ENCODE data around the gene NRG2. TPM values are rescaled to one million over a fixed set of nuclear protein-coding genes. Genes with fewer than 3 reads are reported as not detected.

Gene NRG2
- polyA plus RNA-seq, 1 of the 3 experiments (the other 2 are of a cell fraction): 3.7 TPM

- TF ChIP-seq USF2 (IDR thresholded peaks at IDR 0.05; ENCODE audit: borderline replicate concordance, low read depth, low read length) (no peak), MXI1 (IDR thresholded peaks at IDR 0.05; ENCODE audit: low read depth, low read length) (peak; percentile 24; the same call in 1 of the 2 replicates), JUND (IDR thresholded peaks at IDR 0.05) (no peak)
- Histone ChIP-seq H3K9me2 (no peaks in the 10 kb centered on the region), H3K4me3 (ENCODE audit: low read depth in 2 of 2, low read length in 1 of 2) (no peak overlapping the region), H2AFZ (ENCODE audit: low read depth) (no peak overlapping the region), H3K4me2 (no peak overlapping the region), H3K9ac (no peak overlapping the region), H3K27me3 (ENCODE audit: insufficient read depth) (no peaks in the 10 kb centered on the region), H3F3A (replicated peaks; ENCODE audit: insufficient read depth) (no peaks in the 10 kb centered on the region), H3K4me1 (ENCODE audit: control insufficient read depth in 1 of 2, insufficient read depth in 2 of 2, low read depth in 1 of 2, low read length in 1 of 2) (peaks cover 0 to 5% of the 10 kb centered on the region in 2 experiments; a peak in 1 of 4 replicates), H4K20me1 (ENCODE audit: insufficient read depth) (no peaks in the 10 kb centered on the region), H3K36me3 (replicated peaks in 1 of 2; ENCODE audit: control insufficient read depth in 1 of 2, insufficient read depth in 2 of 2, low read length in 1 of 2) (no peaks in the 10 kb centered on the region), H3K79me2 (ENCODE audit: insufficient read depth) (no peaks in the 10 kb centered on the region), H3K27ac (ENCODE audit: low read depth in 2 of 2, low read length in 1 of 2) (no peak overlapping the region), H3K9me3 (no peaks in the 10 kb centered on the region)
- DNase-seq: peak; percentile 48
- WGBS (ENCODE audit: low lambda C conversion rate): 86% methylated on average over 3 of the region's 4 CpGs
- ChIA-PET CTCF (interaction anchor here (0.9 to 17.2 kb wide), 3 partner anchors 67 to 300 kb away, joined by 3 to 225 read pairs (median 4); no protein-coding TSS in a partner anchor), POLR2A (no interaction called here)
Observed at GRCh38 chr5:139856714-139857113, 186.4 kb downstream of the NRG2 start.

GRCh38 chr5:139855946-139856540 is 187.1 kb downstream of the NRG2 start:
- Histone ChIP-seq H3K27me3 (ENCODE audit: insufficient read depth) (no peaks in the 10 kb centered on the region), H3K27ac (ENCODE audit: low read depth in 2 of 2, low read length in 1 of 2) (no peak overlapping the region), H4K20me1 (ENCODE audit: insufficient read depth) (no peaks in the 10 kb centered on the region), H3K36me3 (replicated peaks in 1 of 2; ENCODE audit: control insufficient read depth in 1 of 2, insufficient read depth in 2 of 2, low read length in 1 of 2) (no peaks in the 10 kb centered on the region), H3K9ac (no peak overlapping the region), H2AFZ (ENCODE audit: low read depth) (no peak overlapping the region), H3K4me2 (no peak overlapping the region), H3K4me1 (ENCODE audit: control insufficient read depth in 1 of 2, insufficient read depth in 2 of 2, low read depth in 1 of 2, low read length in 1 of 2) (peaks cover 0 to 5% of the 10 kb centered on the region in 2 experiments; a peak in 1 of 4 replicates), H3K79me2 (ENCODE audit: insufficient read depth) (no peaks in the 10 kb centered on the region), H3K9me2 (no peaks in the 10 kb centered on the region), H3F3A (replicated peaks; ENCODE audit: insufficient read depth) (no peaks in the 10 kb centered on the region), H3K4me3 (ENCODE audit: low read depth in 2 of 2, low read length in 1 of 2) (no peak overlapping the region), H3K9me3 (no peaks in the 10 kb centered on the region)
- POLR2A ChIA-PET: no interaction called here
- DNase-seq: no peak
- TF ChIP-seq GATA2 (CRISPR knock-in tag; IDR thresholded peaks at IDR 0.05) (no peak), CTCF (IDR thresholded peaks at IDR 0.05) (no peak), RAD21 (IDR thresholded peaks at IDR 0.05; ENCODE audit: low read length) (no peak), TEAD4 (IDR thresholded peaks at IDR 0.05; ENCODE audit: borderline replicate concordance, insufficient read depth) (no peak), FOXJ3 (CRISPR knock-in tag; IDR thresholded peaks at IDR 0.05) (no peak), CHD2 (IDR thresholded peaks at IDR 0.05; ENCODE audit: low read length, partially characterized antibody) (no peak), NRF1 (IDR thresholded peaks at IDR 0.05; ENCODE audit: low read depth, low read length) (no peak), ZBTB33 (IDR thresholded peaks at IDR 0.05; ENCODE audit: borderline replicate concordance, low read depth) (no peak), RCOR1 (IDR thresholded peaks at IDR 0.05; ENCODE audit: low read length) (no peak), EP300 (IDR thresholded peaks at IDR 0.05; ENCODE audit: borderline replicate concordance in 1 of 2, low read depth in 1 of 2, low read length in 1 of 2) (no peak), FOSL2 (IDR thresholded peaks at IDR 0.05; ENCODE audit: borderline replicate concordance, low read depth) (no peak), EZH2phosphoT487 (IDR thresholded peaks at IDR 0.05; ENCODE audit: borderline replicate concordance, low read depth) (no peak), TAF1 (IDR thresholded peaks at IDR 0.05; ENCODE audit: borderline replicate concordance, low read depth, low read length) (no peak), TCF12 (IDR thresholded peaks at IDR 0.05) (no peak), MEF2A (IDR thresholded peaks at IDR 0.05; ENCODE audit: borderline replicate concordance, low read depth) (no peak), FOXM1 (IDR thresholded peaks at IDR 0.05; ENCODE audit: low read depth) (no peak), USF1 (IDR thresholded peaks at IDR 0.05; ENCODE audit: borderline replicate concordance, low read depth) (no peak)
- CTCF ChIA-PET: interaction anchor here (0.7 to 17.2 kb wide), 7 partner anchors 11 to 301 kb away, joined by 3 to 225 read pairs (median 5); no protein-coding TSS in a partner anchor
- 78% methylated on average over 3 of the region's 6 CpGs for WGBS (ENCODE audit: low lambda C conversion rate)
